ENCODE data around the gene RIMBP2. TPM values are rescaled to one million over a fixed set of nuclear protein-coding genes. Genes with fewer than 3 reads are reported as not detected.
"Not testable (repeated sequence)": the region's sequence is repeated elsewhere in the genome, so short reads cannot be mapped to it uniquely, and the experiment has no call there.

The RIMBP2 gene
- polyA plus RNA-seq, 1 donor: 46.5 TPM

DNA sequence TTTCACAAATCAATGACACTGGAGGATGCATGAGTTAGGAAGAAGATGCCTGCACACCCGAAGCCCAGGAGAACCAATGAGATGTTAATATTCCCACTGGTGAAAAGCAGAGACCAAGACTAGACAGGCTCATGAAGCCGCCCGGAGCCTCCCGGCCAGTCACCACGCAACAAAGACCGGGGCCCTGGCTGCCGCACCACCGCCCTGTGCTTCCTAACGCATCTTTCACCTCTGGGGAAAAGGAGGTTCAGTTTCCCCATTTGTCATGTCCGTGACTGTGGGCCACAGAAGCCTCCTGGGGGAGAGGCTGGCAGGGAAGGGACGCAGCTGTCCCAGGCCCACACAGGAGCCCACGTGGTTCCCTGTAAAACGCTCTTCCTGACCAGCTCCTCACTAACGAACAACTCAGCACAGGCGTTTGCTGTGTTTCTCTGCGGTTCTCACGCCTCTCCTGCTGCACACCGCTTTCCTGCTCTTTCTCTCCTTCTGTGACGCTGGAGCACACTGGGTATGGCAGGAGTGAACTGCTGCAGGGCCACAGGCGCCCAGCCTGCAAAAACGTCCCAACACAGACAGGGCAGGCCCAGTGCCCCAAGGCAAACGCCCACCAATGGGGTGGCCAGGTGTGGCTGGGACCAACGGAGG, 10.8 kb downstream of the RIMBP2 start:
- DNase-seq: no peak

DNA sequence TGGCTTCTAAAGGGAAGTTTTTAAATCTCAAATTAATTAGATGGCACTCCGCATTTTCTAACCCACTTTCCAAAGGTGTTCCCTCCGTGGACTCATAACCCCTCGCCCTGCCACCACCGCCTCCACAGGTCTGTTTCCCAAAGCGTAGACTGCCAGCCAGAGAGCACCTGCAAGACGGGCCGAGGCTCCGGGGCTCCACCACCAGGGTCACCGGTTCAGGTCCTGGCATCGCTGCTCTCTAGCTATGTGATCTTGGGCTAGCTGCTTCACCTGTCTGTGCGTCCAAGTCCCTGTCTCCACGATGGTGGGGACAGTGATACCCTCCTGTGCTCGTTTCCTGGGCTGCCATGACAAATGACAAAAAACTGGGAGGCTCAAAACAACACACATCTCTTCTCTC, 11.5 kb downstream of the RIMBP2 start:
- no peak for DNase-seq

DNA sequence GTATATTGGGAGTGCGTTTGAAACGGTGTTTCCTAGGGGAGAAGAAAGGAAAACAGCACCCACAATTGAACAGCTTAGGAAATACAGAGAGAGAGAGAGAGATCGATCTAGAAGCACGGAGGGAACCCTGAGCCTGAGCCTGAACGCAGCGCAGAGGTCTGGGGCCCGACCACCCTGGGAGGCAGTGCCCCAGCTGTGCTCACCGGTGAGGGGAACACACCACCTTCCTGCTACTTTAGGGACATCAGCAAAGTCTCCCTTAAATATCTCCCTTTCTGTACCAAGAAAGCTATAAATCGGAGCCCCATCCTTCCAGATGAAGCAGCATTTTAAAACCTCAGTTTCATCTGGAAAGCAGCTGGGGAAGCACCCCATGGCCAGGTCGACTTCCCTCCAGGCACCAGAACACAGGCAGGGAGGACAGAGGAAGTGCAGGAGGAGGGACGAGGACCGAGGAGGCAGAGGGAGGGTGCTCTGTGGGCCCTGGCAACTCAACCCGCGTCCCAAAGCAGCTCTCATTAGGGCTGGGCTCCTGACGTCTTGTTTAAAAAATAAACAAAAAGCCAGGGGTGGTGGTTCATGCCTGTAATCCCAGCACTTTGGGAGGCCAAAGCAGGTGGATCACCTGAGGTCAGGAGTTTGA, 12.2 kb downstream of the RIMBP2 start:
- DNase-seq: no peak

DNA sequence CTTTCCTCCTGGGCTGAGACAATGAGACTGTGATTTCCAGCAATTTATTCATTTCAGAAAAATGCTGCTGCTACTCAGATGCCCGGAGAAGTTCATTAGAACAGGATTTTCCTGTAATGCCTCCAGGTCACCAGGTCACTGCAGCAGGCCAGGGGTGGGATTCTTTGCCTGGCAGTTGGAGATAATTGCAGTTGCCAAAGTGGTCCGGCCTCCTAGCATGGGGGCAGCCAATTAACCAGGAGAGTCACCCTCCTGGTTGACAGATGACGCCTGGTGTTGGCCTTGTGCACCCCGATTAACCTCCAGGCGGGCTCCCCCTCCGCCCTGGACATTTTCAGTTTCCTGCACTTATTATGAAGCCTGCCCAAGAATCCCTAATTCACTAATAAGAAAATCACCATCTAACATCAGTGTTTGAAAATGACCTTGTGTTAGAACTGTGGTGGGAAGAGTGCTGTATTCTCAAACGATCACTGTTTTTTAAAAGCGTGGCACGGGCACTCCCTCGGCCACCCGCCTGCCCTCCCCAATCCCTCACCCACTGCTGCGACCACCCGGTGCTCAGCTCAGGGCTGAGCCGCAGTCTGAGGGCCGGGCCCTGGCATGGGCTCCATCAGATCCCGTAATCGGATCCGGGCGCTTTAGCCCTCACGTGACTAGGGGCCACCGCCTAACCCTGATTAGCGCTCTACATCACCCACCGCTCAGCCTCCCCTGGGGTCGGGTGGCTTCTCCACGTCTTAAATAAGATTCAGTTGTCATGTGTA, 12.9 kb downstream of the RIMBP2 start:
- no peak for DNase-seq

DNA sequence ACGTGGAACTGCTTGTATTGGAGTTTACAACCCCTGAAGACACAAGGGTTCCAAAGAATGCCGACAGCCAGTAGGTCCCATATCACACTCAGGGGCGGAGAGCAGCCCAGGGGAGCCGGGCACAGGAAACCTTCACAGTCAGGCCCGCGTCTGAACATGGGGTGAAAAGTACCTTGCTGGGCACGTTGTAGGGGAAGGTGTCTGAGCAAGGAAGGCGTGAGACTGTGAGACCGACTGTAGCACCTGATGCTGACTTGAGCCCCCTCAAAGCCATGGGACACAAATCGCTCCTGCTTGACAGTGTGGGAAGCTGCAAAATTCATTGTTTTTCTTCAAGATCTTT, 14.7 kb downstream of the RIMBP2 start:
- no peak for DNase-seq

DNA sequence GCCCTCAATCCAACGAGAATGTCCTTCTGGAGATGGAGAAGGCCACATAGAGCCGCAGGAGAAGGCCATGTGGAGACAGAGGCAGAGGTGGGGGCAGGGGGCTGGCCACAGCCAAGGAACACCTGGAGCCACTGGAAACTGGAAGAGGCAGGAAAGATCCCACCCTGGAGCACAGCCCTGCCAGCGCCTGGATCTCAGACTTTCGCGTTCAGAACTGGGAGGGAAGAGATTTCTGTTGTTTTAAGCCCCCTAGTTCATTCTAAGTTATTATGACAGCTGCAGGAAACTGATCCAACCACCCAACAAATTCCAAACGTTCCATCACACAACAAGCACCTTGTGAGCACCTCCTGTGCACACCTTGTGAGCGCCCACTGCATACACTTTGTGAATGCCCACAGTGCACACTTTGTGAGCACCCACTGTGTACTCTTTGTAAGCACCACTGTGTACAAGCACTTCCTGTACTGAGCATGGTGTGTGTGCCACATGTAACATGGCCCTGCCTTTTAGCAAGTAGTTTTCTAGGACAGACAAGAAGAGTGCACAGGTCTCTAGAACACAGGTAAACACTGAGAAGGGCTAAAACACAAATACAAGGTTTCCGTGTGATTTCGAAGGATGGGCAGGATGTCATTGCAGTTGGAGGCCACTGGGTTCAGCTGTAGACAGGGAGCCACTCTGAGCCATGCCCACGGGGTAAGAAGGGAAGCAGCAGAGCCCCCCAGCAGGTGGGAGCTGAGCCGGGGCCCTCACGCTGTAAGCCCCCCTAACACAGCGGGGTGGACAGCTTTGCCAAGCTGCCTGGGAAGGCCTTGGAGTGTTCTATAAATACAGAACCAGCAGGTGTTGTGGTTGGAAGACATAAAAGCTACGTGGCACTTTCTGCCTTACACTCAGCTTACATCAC, 15.4 kb downstream of the RIMBP2 start:
- no peak for DNase-seq

DNA sequence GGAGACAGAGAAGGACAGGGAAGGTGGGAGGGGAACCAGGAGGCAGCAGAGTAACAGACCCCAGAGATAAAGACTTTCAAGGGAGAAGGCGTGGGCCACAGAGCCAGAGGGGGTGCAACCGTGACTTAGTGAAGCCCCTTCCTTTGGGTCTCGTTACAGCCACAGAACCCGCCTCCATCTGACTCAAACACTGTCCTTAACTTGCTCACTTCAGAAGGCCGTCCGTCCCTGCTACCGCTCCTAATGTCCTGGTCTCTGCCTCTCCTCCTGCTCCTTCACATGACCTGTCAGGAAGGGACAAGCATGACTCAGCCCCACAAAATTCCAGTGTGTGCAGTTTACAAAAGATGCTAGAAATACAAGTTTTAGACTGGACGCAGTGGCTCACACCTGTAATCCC, 18.0 kb downstream of the RIMBP2 start:
- DNase-seq: no peak

DNA sequence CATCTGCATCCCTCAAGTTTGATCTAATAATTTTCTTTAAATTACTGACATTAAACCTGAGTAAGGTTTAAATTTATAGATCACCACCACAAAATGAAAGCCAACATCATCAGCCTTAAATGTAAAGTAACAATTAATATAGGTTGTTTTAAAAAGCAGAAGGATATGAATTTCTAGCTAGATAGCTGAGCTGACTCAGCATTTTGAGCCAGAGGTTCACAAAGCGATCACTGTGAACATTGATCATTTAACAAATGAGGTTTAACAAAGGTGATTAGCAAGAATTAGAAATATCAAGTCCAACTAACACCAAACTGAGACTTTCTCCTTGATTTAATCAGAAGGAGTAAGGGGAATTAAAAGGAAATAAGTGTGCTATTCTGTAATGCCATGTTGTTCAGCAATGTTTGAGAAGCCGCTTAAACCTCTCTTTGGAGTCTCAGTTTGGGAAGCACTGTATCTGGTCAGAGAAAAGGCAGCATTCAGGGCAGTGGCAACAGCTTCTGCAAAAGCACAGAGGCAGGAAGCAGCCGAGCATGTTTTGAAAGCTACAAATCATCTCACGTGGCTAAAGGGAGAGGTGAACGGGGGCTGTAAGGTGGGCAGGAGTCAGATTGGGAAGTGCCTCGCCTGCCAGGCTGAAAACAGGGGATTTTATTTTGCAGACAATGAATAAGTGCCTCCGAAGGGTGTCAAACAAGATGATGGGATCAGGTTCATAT, 19.6 kb downstream of the RIMBP2 start:
- DNase-seq: no peak

DNA sequence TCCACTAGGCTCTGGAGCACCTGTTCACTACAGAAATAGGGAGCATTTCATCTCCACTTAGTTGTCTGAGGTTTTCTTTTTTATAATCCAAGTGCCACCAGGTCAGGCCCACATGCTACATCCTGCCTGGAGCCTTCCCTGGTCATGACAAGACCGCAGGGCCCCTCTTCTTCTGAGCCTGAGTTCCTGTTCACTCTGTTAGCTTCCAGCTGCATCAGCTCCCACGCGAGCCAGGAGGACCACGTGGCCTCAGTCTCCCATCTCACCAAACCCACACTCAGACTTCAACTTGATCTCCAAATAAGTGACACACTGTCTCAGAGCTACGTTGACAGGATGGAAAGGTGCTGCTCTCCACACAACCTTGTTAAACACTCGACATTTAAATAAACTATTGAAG, 21.0 kb downstream of the RIMBP2 start:
- DNase-seq: no peak

DNA sequence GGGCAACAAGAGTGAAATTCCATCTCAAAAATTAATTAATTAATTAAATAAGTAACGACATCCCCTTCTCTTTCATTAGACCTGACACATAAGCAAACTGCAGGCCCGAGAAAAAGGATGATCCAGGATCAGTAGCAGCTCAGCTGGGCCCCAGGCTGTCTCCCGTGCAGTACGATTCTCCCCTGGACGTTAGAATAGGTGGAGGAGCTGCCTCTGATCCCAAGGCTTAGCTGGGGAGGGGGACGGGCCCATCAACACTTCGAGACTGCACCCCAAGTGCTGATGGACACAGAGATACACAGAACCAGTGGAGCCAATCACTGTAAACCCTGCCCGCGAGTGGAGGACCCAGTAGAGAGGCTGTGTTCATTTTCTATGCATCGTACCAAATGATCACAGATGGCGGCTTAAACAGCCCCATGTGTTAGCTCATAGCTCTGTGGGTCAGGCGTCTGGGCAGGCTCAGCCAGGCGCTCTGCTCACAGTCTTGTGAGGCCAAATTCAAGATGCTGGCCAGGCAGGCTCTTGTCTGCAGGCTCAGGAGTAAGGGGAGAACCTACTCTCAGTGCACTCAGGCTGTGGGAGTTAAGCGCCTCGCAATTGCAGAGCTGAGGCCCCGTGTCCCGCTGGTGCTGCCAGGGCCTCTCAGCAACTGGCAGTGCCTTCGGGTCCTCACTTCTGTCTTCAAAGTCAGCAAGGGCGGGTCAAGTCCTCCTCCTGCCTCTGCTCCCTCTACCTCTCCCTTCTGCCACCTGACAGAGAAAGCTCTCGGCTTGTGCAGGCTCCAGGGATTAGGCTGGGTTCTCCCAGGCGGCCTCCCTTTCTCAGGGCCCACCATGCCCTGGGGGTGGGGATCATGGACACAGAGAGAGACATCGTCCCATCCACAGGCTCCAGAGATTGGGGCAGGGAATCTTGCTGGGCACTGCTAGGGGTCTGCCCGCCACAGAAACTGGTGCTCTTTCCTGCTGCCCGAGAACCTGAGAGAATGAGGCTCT, 26.4 kb downstream of the RIMBP2 start:
- no peak for DNase-seq

DNA sequence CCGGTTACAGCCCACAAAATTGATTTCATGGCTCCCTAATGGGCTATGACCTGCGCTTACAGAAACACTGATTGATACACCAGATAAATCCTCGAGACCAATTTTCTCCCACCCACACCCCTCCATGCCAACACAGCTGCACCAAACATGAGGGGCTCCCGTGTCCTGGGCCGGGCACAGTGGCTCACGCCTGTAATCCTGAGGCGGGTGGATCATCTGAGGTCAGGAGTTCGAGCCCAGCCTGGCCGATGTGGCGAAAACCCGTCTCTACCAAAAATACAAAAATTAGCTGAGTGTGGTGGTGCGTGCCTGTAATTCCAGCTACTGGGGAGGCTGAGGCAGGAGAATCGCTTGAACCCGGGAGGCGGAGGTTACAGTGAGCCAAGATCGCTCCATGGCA, 27.1 kb downstream of the RIMBP2 start:
- DNase-seq: not testable (repeated sequence)

DNA sequence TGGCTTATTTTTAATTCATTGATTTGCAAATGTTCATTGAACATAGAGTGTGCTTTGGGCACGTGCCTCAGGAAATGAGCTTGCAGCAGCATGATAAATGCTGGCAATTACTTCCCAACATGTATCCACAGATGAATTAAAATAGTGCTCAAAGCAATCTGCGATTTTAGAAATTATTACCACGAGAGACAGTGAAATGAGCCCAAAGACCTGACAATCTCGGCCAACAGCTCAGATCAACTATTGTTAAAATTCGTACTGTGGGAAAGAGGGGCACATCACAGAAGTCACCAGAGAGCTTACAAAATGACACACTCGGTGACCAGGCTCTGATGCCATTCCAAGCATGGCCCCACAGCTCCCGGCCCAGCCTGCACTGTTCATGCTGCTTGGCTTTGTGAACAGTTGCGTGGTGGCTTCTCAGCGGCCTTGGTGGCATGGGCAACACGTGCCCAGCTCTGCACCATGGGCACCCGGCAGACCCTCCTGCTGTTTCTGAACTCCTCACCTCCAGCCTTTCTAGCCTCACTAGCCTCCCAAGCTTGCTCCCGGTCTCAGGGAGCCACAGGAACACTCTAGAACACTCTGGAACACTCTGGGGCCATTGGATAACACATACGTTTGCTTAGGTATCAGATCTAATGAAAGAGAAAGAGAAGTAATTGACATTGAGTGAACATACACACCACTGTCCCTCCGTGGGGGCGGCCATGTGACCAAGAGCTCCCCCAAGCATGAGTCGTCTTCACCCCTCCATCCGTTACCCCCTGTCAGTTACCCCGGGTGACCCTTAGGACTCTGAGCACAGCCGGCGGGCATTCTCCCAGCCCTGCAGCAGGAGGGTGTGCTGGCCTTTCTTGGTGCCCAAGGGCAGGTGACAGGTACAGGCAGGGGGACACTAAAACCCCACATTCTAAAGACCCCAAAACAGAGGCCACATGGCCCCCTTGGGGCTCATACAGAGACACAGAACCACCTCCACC, 28.0 kb downstream of the RIMBP2 start:
- DNase-seq: no peak

DNA sequence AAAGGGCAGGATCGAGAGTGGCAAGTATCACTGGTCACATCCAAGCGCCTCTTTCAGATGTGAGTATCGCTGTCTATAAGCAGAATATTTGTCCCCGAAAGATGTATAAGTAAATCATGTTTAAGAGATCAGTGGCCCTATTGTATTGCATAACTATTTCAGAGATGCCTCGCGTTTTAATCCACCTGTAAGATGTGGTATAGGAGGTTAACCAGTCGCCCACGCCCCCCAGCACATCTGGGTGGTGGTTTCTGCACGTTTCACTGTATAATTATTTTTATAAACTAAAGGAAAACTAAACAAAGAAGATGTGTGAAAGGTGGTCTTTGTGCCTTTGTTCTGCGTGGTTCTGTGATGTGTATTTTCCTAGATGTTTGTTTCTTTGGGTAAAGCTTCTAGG, 28.9 kb downstream of the RIMBP2 start:
- DNase-seq: no peak

DNA sequence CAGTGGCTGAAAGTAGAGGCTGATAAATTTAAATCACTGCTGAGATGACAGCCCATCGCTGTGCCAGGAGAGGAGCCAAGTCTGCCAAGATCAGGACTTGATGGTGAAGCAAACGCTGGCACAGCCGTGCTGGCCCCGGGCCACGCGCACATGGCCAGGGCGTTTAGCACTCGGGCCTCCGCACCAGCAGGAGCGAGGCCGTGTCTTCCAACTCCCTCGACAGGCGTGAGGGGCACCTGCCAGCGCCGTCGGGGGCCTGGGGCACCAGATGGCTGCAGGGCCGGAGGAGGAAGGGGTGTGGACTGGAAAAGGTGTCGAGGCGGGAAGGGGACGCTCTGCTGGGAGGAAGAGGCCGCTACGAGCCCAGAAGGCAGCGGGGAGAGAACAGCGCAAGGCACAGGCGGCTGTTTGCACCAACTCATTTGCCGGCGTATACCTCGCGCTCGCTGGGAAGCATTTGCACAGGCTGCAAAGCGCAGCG, 29.5 kb downstream of the RIMBP2 start:
- no peak for DNase-seq

DNA sequence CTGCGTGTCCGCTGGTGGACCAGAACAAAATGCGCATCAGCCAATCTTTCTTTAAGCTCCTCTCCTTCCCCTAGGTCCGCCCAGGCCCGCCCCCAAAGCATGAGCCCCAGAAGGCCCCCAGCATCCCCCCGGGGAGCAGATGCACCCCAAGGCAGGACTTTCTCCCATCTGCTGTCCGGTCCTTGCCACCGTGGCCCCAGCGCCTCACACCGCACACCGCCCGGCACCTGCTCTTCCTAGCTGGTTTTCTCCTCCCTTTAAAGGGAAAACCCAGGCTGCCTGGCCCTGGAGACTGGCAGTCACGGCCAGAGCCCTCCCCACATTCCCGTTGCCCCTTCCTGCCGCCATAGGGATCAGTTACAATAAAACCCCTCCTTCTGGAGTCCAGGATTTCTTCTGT, 30.2 kb downstream of the RIMBP2 start:
- DNase-seq: no peak

DNA sequence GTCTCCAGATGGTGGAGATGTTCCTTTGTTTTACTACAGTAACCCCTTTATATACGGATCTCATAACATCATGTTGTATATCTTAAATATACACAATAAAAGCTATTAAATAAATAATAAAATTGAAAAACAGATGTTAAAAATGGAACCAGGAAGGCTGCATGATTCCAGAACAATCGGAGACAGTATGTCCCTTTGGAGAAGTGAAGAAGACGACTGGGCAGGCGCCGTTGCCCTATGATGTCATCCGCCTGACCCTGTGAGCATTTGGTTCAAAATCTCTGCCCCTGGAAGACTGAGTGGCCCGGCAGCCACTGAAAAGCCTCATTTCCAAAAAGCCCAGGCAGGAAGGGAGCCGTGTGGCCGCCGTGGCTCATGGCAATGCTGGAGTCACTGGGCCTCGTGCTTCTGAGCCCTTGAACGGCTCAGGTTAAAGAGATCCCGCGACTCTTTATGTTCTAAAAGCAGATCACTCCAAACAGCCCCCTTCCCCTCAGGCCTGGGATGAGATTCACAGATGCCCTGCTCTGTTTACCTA, 30.8 kb downstream of the RIMBP2 start:
- no peak for DNase-seq

DNA sequence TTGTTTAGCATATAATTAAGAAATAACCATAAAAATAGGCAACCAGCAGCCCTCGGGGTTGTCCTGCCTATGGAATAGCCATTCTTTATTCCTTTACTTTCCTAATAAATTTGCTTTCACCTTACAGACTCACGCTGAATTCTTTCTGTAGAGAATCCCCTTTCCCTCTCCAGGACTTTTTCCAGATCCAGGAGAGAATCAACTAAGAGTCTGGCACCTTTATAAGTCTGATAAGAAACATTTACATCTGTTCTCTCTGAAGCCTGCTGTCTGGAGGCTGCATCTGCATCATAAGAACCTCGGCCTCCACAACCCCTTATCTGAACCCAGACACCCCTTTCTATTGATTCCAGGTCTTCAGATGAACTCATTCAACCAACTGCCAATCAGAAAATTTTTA, 32.3 kb downstream of the RIMBP2 start:
- no peak for DNase-seq

DNA sequence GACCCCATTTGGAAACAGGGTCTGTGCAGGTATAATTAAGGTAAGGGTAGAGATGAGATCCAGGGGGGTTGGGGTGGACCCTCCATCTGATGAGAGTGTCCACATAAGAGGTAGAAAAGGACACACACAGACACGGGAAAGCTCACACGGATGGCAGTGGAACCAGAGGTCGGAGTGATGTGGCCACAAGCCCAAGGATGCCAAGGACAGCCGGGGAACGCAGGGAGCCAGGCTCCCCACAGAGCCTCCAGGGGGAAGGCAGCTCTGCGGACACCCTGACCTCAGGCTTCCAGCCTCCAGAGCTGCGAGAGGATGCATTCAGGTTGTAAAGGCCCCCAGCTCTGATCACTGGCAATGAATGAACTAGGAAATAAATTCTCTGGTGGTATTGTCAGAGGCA, 33.0 kb downstream of the RIMBP2 start:
- DNase-seq: no peak

DNA sequence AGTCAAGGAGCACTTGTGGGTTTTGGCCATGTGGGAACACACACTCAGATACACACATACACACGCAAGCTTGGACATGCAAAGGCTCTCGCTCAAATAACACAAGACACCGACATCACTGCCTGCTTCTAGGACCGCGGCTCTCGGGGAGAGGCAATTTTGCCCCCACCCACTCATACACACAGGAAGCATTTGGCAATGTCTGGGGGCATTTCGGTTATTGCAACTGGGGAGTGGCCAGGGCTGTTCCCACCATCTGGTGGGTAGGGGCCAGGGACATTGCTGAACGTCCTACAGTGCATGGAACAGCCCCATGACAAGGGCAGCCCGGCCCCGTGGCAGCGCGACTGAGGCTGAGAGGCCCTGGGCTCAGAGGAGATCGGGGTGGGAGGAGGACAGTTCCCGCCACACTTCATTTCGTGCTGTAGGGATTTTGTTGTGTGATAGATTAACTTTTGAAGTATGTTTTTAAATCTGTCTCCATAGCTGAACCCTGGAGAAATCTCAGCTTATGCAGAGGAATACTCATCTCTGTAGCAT, 35.6 kb downstream of the RIMBP2 start:
- DNase-seq: no peak
